IMR-90 (cell line): ENCODE measurements around the gene FNDC3B. TPM values are rescaled to one million over a fixed set of nuclear protein-coding genes. Genes with fewer than 3 reads are reported as not detected.

Experiments used
- ATAC-seq: fragments of 200-7000 bp; cut with Tn5 transposase; 2 replicates; pipeline ENCODE4 v1.9.1; 2020; ENCODE audit warnings: low read depth, mild to moderate bottlenecking, moderate library complexity
- BruUV-seq: library from RNA; stranded (reverse); fragments of 400-500 nt; replicated peaks from 2 replicates; lab custom pipeline; 2021; lab: Mats Ljungman, UMichigan
- CTCF ChIA-PET: fragments of 300-600 bp; formaldehyde crosslinking; extraction: SDS; loops from one replicate; lab custom pipeline; 2021; ENCODE audit warnings: antibody characterized with exemption; lab: Yijun Ruan, JAX
- POLR2A ChIA-PET: fragments of 300-600 bp; sonication (Branson Sonifier 250); formaldehyde crosslinking; loops from one replicate; lab custom pipeline; 2022; ENCODE audit warnings: antibody characterized with exemption; ENCODE audit not compliant: unreplicated experiment; lab: Charles Lee
- DNase-seq: peaks from one replicate; pipeline ENCODE4 v3.0.0; 2013
- H2AFZ ChIP-seq: replicated peaks from 2 replicates; pipeline ENCODE3; 2013; ENCODE audit warnings: low read length, mild to moderate bottlenecking; ENCODE audit not compliant: poor library complexity
- H2AK5ac ChIP-seq: 2 replicates; pipeline ENCODE4 v1.6.1; 2013; ENCODE audit warnings: low read depth, low read length, inconsistent platforms
- H2AK9ac ChIP-seq: replicated peaks from 2 replicates; pipeline ENCODE3; 2013; ENCODE audit warnings: mild to moderate bottlenecking, low read depth, low read length, moderate library complexity; ENCODE audit not compliant: poor library complexity
- H2BK120ac ChIP-seq: 2 replicates; pipeline ENCODE4 v1.6.1; 2013; ENCODE audit warnings: low read depth, low read length, inconsistent platforms
- H2BK15ac ChIP-seq: 3 replicates; pipeline ENCODE4 v1.6.1; 2013; ENCODE audit warnings: low read depth, low read length, inconsistent platforms
- H2BK20ac ChIP-seq: 2 replicates; pipeline ENCODE4 v1.6.1; 2013; ENCODE audit warnings: low read depth, mild to moderate bottlenecking, inconsistent platforms, low read length, moderate library complexity
- H2BK5ac ChIP-seq: 2 replicates; pipeline ENCODE4 v1.6.1; 2013; ENCODE audit warnings: mild to moderate bottlenecking, low read depth, low read length, inconsistent platforms; ENCODE audit not compliant: poor library complexity, severe bottlenecking
- H3K14ac ChIP-seq: replicated peaks from 2 replicates; pipeline ENCODE4 v1.6.1; 2013; ENCODE audit warnings: low read depth, low read length, inconsistent platforms
- H3K18ac ChIP-seq: 2 replicates; pipeline ENCODE4 v1.6.1; 2013; ENCODE audit warnings: low read depth, low read length, control low read depth
- H3K23ac ChIP-seq: 2 replicates; pipeline ENCODE4 v1.6.1; 2013; ENCODE audit warnings: low read depth, low read length, inconsistent platforms
- H3K27ac ChIP-seq: 2 replicates; pipeline ENCODE4 v1.5.1; 2013; ENCODE audit warnings: mild to moderate bottlenecking, control low read depth, low read length; ENCODE audit not compliant: insufficient read depth
- H3K27me3 ChIP-seq: 2 replicates; pipeline ENCODE4 v1.6.1; 2013; ENCODE audit warnings: low read length; ENCODE audit not compliant: control insufficient read depth, insufficient read depth
- H3K36me3 ChIP-seq: 2 replicates; pipeline ENCODE4 v1.6.1; 2013; ENCODE audit warnings: low read length, mixed read lengths; ENCODE audit not compliant: control insufficient read depth, insufficient read depth
- H3K4ac ChIP-seq: 2 replicates; pipeline ENCODE4 v1.6.1; 2013; ENCODE audit warnings: low read depth, low read length, inconsistent platforms
- H3K4me1 ChIP-seq: 2 replicates; pipeline ENCODE4 v1.6.1; 2013; ENCODE audit warnings: low read length, mixed read lengths; ENCODE audit not compliant: control insufficient read depth, insufficient read depth
- H3K4me2 ChIP-seq: 2 replicates; pipeline ENCODE4 v1.6.1; 2013; ENCODE audit warnings: low read depth, mild to moderate bottlenecking, control low read depth, low read length, moderate library complexity
- H3K4me3 ChIP-seq: 2 replicates; pipeline ENCODE4 v1.5.1; 2013; ENCODE audit warnings: low read depth, mild to moderate bottlenecking, control low read depth, low read length, moderate library complexity; ENCODE audit not compliant: insufficient read depth
- H3K56ac ChIP-seq: 2 replicates; pipeline ENCODE4 v1.6.1; 2013; ENCODE audit warnings: low read length, inconsistent platforms; ENCODE audit not compliant: insufficient read depth; ENCODE audit errors: extremely low read depth
- H3K79me1 ChIP-seq, 2 experiments: 2 replicates each; pipeline ENCODE4 v1.6.1; 2013; ENCODE audit warnings: low read length in 2 of 2, inconsistent platforms in 1 of 2, low read depth in 1 of 2
- H3K9ac ChIP-seq: 2 replicates; pipeline ENCODE4 v1.6.1; 2013; ENCODE audit warnings: low read depth, low read length, control low read depth
- H3K9me1 ChIP-seq: 2 replicates; pipeline ENCODE4 v1.6.1; 2013; ENCODE audit warnings: low read length, inconsistent platforms; ENCODE audit not compliant: insufficient read depth
- H3K9me3 ChIP-seq: 2 replicates; pipeline ENCODE4 v1.6.1; 2013; ENCODE audit warnings: low read length; ENCODE audit not compliant: control insufficient read depth, insufficient read depth
- H4K20me1 ChIP-seq: 2 replicates; pipeline ENCODE4 v1.6.1; 2013; ENCODE audit warnings: low read length, inconsistent platforms; ENCODE audit not compliant: insufficient read depth
- H4K5ac ChIP-seq: 2 replicates; pipeline ENCODE4 v1.6.1; 2013; ENCODE audit warnings: mild to moderate bottlenecking, low read depth, low read length, control low read depth
- H4K8ac ChIP-seq, 2 experiments: 2 replicates each; pipeline ENCODE4 v1.6.1; 2013; ENCODE audit warnings: low read depth in 2 of 2, low read length in 2 of 2, control low read depth in 1 of 2, inconsistent platforms in 1 of 2
- H4K91ac ChIP-seq: 2 replicates; pipeline ENCODE4 v1.6.1; 2013; ENCODE audit warnings: low read depth, low read length, inconsistent platforms; ENCODE audit not compliant: insufficient read depth
- BHLHE40 ChIP-seq: fragments of 150-350 bp; IDR thresholded peaks from 2 replicates; pipeline ENCODE4 v1.6.1; 2016; ENCODE audit warnings: mild to moderate bottlenecking, low read depth, low read length
- CEBPB ChIP-seq: IDR thresholded peaks from 2 replicates; pipeline ENCODE4 v1.6.1; 2012; ENCODE audit warnings: low read depth, low read length, improper control_type of control experiment
- WGBS, 2 experiments: methylation state at CpG; one replicate each; pipeline versions ENCODE4 v1.1.5 to v1.1.7; 2013; ENCODE audit warnings: missing lambda C conversion rate in 2 of 2; ENCODE audit not compliant: insufficient read length in 1 of 2; ENCODE audit errors: extremely low coverage in 2 of 2; 5-methylcytosine and 5-hydroxymethylcytosine counted together
- dilution Hi-C: fragments of 300-500 bp; cut with HindIII; formaldehyde crosslinking; loops from one replicate; pipeline ENCODE4 v1.14.3; 2018; ENCODE audit warnings: low sequenced_read_pairs; ENCODE audit not compliant: unreplicated experiment
- in situ Hi-C: fragments of 300-500 bp; cut with MboI; formaldehyde crosslinking; loops from 3 replicates; pipeline ENCODE4 v1.14.3; 2019; ENCODE audit warnings: low sequenced_read_pairs, inconsistent platforms, mixed read lengths
- intact Hi-C: fragments of 100-400 bp; cut with micrococcal nuclease; formaldehyde crosslinking; loops from 2 replicates; pipeline ENCODE4 v1.10.0; 2022
- polyA plus RNA-seq, 3 experiments: library from polyadenylated mRNA; depleted of rRNA; stranded (reverse); fragments of >200 nt; gene quantifications; 2 replicates each; pipeline ENCODE4 v1.2.3, GENCODE V29; 2012; ENCODE audit warnings: low replicate concordance in 1 of 3
- total RNA-seq: library from RNA; depleted of rRNA; stranded (reverse); fragments of >200 nt; gene quantifications from 2 replicates; pipeline ENCODE4 v1.2.3, GENCODE V29; 2012

FNDC3B gene
- total and polyA plus RNA-seq, 2 of the 4 experiments (the other 2 are of a cell fraction), result 23.9 to 150 TPM

DNA sequence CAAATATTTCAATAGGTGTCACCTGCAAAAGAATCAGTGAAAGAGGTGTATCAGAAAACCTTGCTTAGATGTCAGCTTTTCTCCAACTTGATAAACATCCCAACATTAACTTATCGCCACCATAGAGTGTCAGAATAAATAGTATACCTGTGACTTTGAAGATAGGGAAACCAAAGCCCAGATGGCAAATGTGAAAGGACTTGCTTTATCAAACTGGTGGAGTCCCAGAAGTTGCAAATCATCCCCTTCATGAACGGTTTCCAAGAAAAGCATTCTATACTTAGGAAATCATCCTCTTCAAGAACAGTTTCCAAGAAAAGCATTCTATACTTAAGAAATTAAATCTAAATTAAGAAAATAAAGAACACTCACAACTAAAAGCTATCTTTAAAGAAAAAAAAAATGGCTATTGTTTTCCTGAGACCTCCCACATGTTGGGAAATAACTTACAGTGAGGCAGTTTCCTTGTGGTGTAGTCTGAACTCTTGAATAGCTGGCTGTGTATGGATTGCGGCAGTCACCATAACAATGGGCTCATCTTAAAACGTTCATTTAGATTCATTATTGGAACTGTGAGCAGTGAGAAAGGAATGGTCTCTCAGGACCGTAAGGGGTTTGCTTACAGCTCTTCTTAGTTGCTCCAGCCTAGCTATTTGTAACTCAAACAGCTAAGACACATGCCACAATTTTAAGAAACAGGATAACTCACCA, 352.4 kb downstream of the FNDC3B start:
- H3K56ac ChIP-seq, result no peak overlapping the region
- POLR2A ChIA-PET, result no interaction called here
- peaks cover 17 to 50% of the 10 kb centered on the region in 2 experiments for H3K79me1 ChIP-seq
- BruUV-seq, result no TSS peak
- no peak overlapping the region; the same call in 1 of the 2 replicates for H3K14ac ChIP-seq
- ATAC-seq, result peak; percentile 67
- H3K9ac ChIP-seq, result no peak overlapping the region
- peak overlapping the region; percentile 24; the same call in 1 of the 2 replicates for H3K4me2 ChIP-seq
- no peak overlapping the region for H4K8ac ChIP-seq
- no peak overlapping the region; the same call in 1 of the 2 replicates for H3K23ac ChIP-seq
- peaks cover 10% of the 10 kb centered on the region for H3K4me1 ChIP-seq
- H4K91ac ChIP-seq, result no peak overlapping the region
- no peak overlapping the region for H3K4ac ChIP-seq
- peaks cover 4% of the 10 kb centered on the region for H3K36me3 ChIP-seq
- CTCF ChIA-PET, result interaction anchor here (0.7 kb wide), 1 partner anchor 205 kb away, joined by 3 read pairs; no protein-coding TSS in a partner anchor
- H2AK5ac ChIP-seq, result no peak overlapping the region
- peak overlapping the region; percentile 55 for H2BK5ac ChIP-seq
- no peak overlapping the region for H4K5ac ChIP-seq
- no peak overlapping the region; the same call in 1 of the 2 replicates for H3K18ac ChIP-seq
- H3K9me1 ChIP-seq, result peaks cover 15% of the 10 kb centered on the region
- TF ChIP-seq BHLHE40 (no peak), CEBPB (peak; percentile 79)
- dilution Hi-C loops (no loop called here), in situ Hi-C loops (no loop called here), intact Hi-C loops (no loop called here)
- no CpG with 5 or more reads among the region's 5 CpGs for WGBS, 2 experiments
- no peak overlapping the region for H2BK20ac ChIP-seq
- H2AFZ ChIP-seq, result no peak overlapping the region
- DNase-seq, result peak; percentile 74
- no peak overlapping the region for H3K4me3 ChIP-seq
- H2BK15ac ChIP-seq, result no peak overlapping the region
- H3K9me3 ChIP-seq, result no peaks in the 10 kb centered on the region
- no peaks in the 10 kb centered on the region for H3K27me3 ChIP-seq
- H3K27ac ChIP-seq, result no peak overlapping the region
- peaks cover 28% of the 10 kb centered on the region; the same call in 1 of the 2 replicates for H4K20me1 ChIP-seq
- no peak overlapping the region for H2BK120ac ChIP-seq
- H2AK9ac ChIP-seq, result no peak overlapping the region
